ENCODE results near the gene MTERF2.
"Not testable (repeated sequence)": the region's sequence is repeated elsewhere in the genome, so short reads cannot be mapped to it uniquely, and the experiment has no call there.

MTERF2 gene

GRCh38 chr12:106986625-106987389 lies at the start of gene MTERF2:
MTERF2 (minus strand) TSS chr12:106987146; CDS start chr12:106978714, 8,432 bp downstream.
- peaks cover 24% of the 10 kb centered on the region for H3K4me1 ChIP-seq (ENCODE audit: control insufficient read depth, insufficient read depth, low read length)
- H3K27ac ChIP-seq (ENCODE audit: low read length) = peak within 1 kb of the TSS; percentile 88
- H3K4me3 ChIP-seq (ENCODE audit: low read length in 2 of 2) = peak within 1 kb of the TSS; percentile 93 to 95
- no peaks in the 10 kb centered on the region for H3K27me3 ChIP-seq (ENCODE audit: control insufficient read depth in 1 of 2, insufficient read depth in 2 of 2, low read length in 2 of 2)
- H3K36me3 ChIP-seq (ENCODE audit: control insufficient read depth in 2 of 2, insufficient read depth in 2 of 2, low read length in 2 of 2) = peaks cover 3 to 4% of the 10 kb centered on the region in 2 donors
- peak within 1 kb of the TSS; percentile 94 for H3K9ac ChIP-seq (ENCODE audit: low read length in 2 of 2)
- no peaks in the 10 kb centered on the region for H3K9me3 ChIP-seq (ENCODE audit: control insufficient read depth in 2 of 2, low read length in 2 of 2)

- Histone ChIP-seq H3K27me3 (ENCODE audit: control insufficient read depth in 1 of 2, insufficient read depth in 2 of 2, low read length in 2 of 2) (no peaks in the 10 kb centered on the region), H3K9ac (ENCODE audit: low read length in 2 of 2) (no peak overlapping the region), H3K36me3 (ENCODE audit: control insufficient read depth in 2 of 2, insufficient read depth in 2 of 2, low read length in 2 of 2) (no peaks in the 10 kb centered on the region), H3K4me3 (ENCODE audit: low read length in 2 of 2) (no peak overlapping the region), H3K4me1 (ENCODE audit: control insufficient read depth, insufficient read depth, low read length) (no peaks in the 10 kb centered on the region), H3K27ac (ENCODE audit: low read length) (no peak overlapping the region), H3K9me3 (ENCODE audit: control insufficient read depth in 2 of 2, low read length in 2 of 2) (no peaks in the 10 kb centered on the region)
These were observed 48.8 kb upstream of the MTERF2 start for GRCh38 chr12:107035733-107036132.

GRCh38 chr12:107033758-107034739 lies 47.1 kb upstream of the MTERF2 start:
- no peak overlapping the region for H3K4me3 ChIP-seq (ENCODE audit: low read length in 2 of 2)
- no peaks in the 10 kb centered on the region for H3K27me3 ChIP-seq (ENCODE audit: control insufficient read depth in 1 of 2, insufficient read depth in 2 of 2, low read length in 2 of 2)
- H3K4me1 ChIP-seq (ENCODE audit: control insufficient read depth, insufficient read depth, low read length) = peaks cover 3% of the 10 kb centered on the region
- H3K27ac ChIP-seq (ENCODE audit: low read length) = no peak overlapping the region
- no peaks in the 10 kb centered on the region for H3K9me3 ChIP-seq (ENCODE audit: control insufficient read depth in 2 of 2, low read length in 2 of 2)
- H3K36me3 ChIP-seq (ENCODE audit: control insufficient read depth in 2 of 2, insufficient read depth in 2 of 2, low read length in 2 of 2) = no peaks in the 10 kb centered on the region
- no peak overlapping the region for H3K9ac ChIP-seq (ENCODE audit: low read length in 2 of 2)

- no peaks in the 10 kb centered on the region for H3K9me3 ChIP-seq (ENCODE audit: control insufficient read depth in 2 of 2, low read length in 2 of 2)
- no peak overlapping the region for H3K27ac ChIP-seq (ENCODE audit: low read length)
- no peaks in the 10 kb centered on the region for H3K36me3 ChIP-seq (ENCODE audit: control insufficient read depth in 2 of 2, insufficient read depth in 2 of 2, low read length in 2 of 2)
- H3K9ac ChIP-seq (ENCODE audit: low read length in 2 of 2) = no peak overlapping the region
- H3K4me1 ChIP-seq (ENCODE audit: control insufficient read depth, insufficient read depth, low read length) = peaks cover 6% of the 10 kb centered on the region
- no peak overlapping the region for H3K4me3 ChIP-seq (ENCODE audit: low read length in 2 of 2)
- H3K27me3 ChIP-seq (ENCODE audit: control insufficient read depth in 1 of 2, insufficient read depth in 2 of 2, low read length in 2 of 2) = no peaks in the 10 kb centered on the region
These were observed 45.3 kb upstream of the MTERF2 start for GRCh38 chr12:107032266-107032665.

GRCh38 chr12:107031061-107031460 lies 44.1 kb upstream of the MTERF2 start:
- Histone ChIP-seq H3K4me1 (ENCODE audit: control insufficient read depth, insufficient read depth, low read length) (peaks cover 6% of the 10 kb centered on the region), H3K27me3 (ENCODE audit: control insufficient read depth in 1 of 2, insufficient read depth in 2 of 2, low read length in 2 of 2) (no peaks in the 10 kb centered on the region), H3K9me3 (ENCODE audit: control insufficient read depth in 2 of 2, low read length in 2 of 2) (no peaks in the 10 kb centered on the region), H3K4me3 (ENCODE audit: low read length in 2 of 2) (no peak overlapping the region), H3K36me3 (ENCODE audit: control insufficient read depth in 2 of 2, insufficient read depth in 2 of 2, low read length in 2 of 2) (no peaks in the 10 kb centered on the region), H3K27ac (ENCODE audit: low read length) (no peak overlapping the region), H3K9ac (ENCODE audit: low read length in 2 of 2) (no peak overlapping the region)

GRCh38 chr12:107029081-107029480 lies 42.1 kb upstream of the MTERF2 start:
- H3K36me3 ChIP-seq (ENCODE audit: control insufficient read depth in 2 of 2, insufficient read depth in 2 of 2, low read length in 2 of 2) = no peaks in the 10 kb centered on the region
- H3K4me3 ChIP-seq (ENCODE audit: low read length in 2 of 2) = peak overlapping the region in 1 of 2 donors; percentile 7
- H3K9me3 ChIP-seq (ENCODE audit: control insufficient read depth in 2 of 2, low read length in 2 of 2) = no peaks in the 10 kb centered on the region
- peaks cover 6% of the 10 kb centered on the region for H3K4me1 ChIP-seq (ENCODE audit: control insufficient read depth, insufficient read depth, low read length)
- no peaks in the 10 kb centered on the region for H3K27me3 ChIP-seq (ENCODE audit: control insufficient read depth in 1 of 2, insufficient read depth in 2 of 2, low read length in 2 of 2)
- peak overlapping the region; percentile 8 for H3K27ac ChIP-seq (ENCODE audit: low read length)
- H3K9ac ChIP-seq (ENCODE audit: low read length in 2 of 2) = no peak overlapping the region

GRCh38 chr12:107027636-107028053 lies 40.7 kb upstream of the MTERF2 start:
- H3K27me3 ChIP-seq (ENCODE audit: control insufficient read depth in 1 of 2, insufficient read depth in 2 of 2, low read length in 2 of 2) = no peaks in the 10 kb centered on the region
- H3K4me1 ChIP-seq (ENCODE audit: control insufficient read depth, insufficient read depth, low read length) = peaks cover 6% of the 10 kb centered on the region
- no peak overlapping the region for H3K4me3 ChIP-seq (ENCODE audit: low read length in 2 of 2)
- H3K9ac ChIP-seq (ENCODE audit: low read length in 2 of 2) = peak overlapping the region; percentile 37 to 59
- H3K36me3 ChIP-seq (ENCODE audit: control insufficient read depth in 2 of 2, insufficient read depth in 2 of 2, low read length in 2 of 2) = no peaks in the 10 kb centered on the region
- H3K27ac ChIP-seq (ENCODE audit: low read length) = peak overlapping the region; percentile 72
- no peaks in the 10 kb centered on the region for H3K9me3 ChIP-seq (ENCODE audit: control insufficient read depth in 2 of 2, low read length in 2 of 2)

GRCh38 chr12:107026806-107027635 lies 40.1 kb upstream of the MTERF2 start:
- H3K4me3 ChIP-seq (ENCODE audit: low read length in 2 of 2) = no peak overlapping the region
- H3K27ac ChIP-seq (ENCODE audit: low read length) = peak overlapping the region; percentile 72
- peaks cover 6% of the 10 kb centered on the region for H3K4me1 ChIP-seq (ENCODE audit: control insufficient read depth, insufficient read depth, low read length)
- no peaks in the 10 kb centered on the region for H3K27me3 ChIP-seq (ENCODE audit: control insufficient read depth in 1 of 2, insufficient read depth in 2 of 2, low read length in 2 of 2)
- peak overlapping the region; percentile 13 to 54 for H3K9ac ChIP-seq (ENCODE audit: low read length in 2 of 2)
- H3K36me3 ChIP-seq (ENCODE audit: control insufficient read depth in 2 of 2, insufficient read depth in 2 of 2, low read length in 2 of 2) = no peaks in the 10 kb centered on the region
- no peaks in the 10 kb centered on the region for H3K9me3 ChIP-seq (ENCODE audit: control insufficient read depth in 2 of 2, low read length in 2 of 2)

- H3K27ac ChIP-seq (ENCODE audit: low read length) = peak overlapping the region; percentile 72
These were observed 39.4 kb upstream of the MTERF2 start for GRCh38 chr12:107026356-107026755.

GRCh38 chr12:107025671-107026070 lies 38.7 kb upstream of the MTERF2 start:
- no peaks in the 10 kb centered on the region for H3K36me3 ChIP-seq (ENCODE audit: control insufficient read depth in 2 of 2, insufficient read depth in 2 of 2, low read length in 2 of 2)
- no peak overlapping the region for H3K9ac ChIP-seq (ENCODE audit: low read length in 2 of 2)
- H3K9me3 ChIP-seq (ENCODE audit: control insufficient read depth in 2 of 2, low read length in 2 of 2) = no peaks in the 10 kb centered on the region
- peaks cover 6% of the 10 kb centered on the region for H3K4me1 ChIP-seq (ENCODE audit: control insufficient read depth, insufficient read depth, low read length)
- no peak overlapping the region for H3K4me3 ChIP-seq (ENCODE audit: low read length in 2 of 2)
- H3K27ac ChIP-seq (ENCODE audit: low read length) = no peak overlapping the region
- H3K27me3 ChIP-seq (ENCODE audit: control insufficient read depth in 1 of 2, insufficient read depth in 2 of 2, low read length in 2 of 2) = no peaks in the 10 kb centered on the region

More at GRCh38 chr12:107026356-107026755, 39.4 kb upstream of the MTERF2 start:
- H3K4me1 ChIP-seq (ENCODE audit: control insufficient read depth, insufficient read depth, low read length); H3K36me3 ChIP-seq (ENCODE audit: control insufficient read depth in 2 of 2, insufficient read depth in 2 of 2, low read length in 2 of 2); H3K27me3 ChIP-seq (ENCODE audit: control insufficient read depth in 1 of 2, insufficient read depth in 2 of 2, low read length in 2 of 2); H3K9ac ChIP-seq (ENCODE audit: low read length in 2 of 2); H3K9me3 ChIP-seq (ENCODE audit: control insufficient read depth in 2 of 2, low read length in 2 of 2); H3K4me3 ChIP-seq (ENCODE audit: low read length in 2 of 2): not testable (repeated sequence)

Data from stomach smooth muscle (tissue), 2 donors.